Vagina (tissue), 2 donors: ENCODE results near the gene ANKRD39.
"Not testable (repeated sequence)": the region's sequence is repeated elsewhere in the genome, so short reads cannot be mapped to it uniquely, and the experiment has no call there.

ENCODE experiments used
- POLR2A ChIP-seq, 2 donors: fragments of 450-650 bp; IDR thresholded peaks; one replicate each; pipeline ENCODE4 v1.6.1; 2017; ENCODE audit warnings: antibody characterized with exemption in 2 of 2, mild to moderate bottlenecking in 2 of 2, moderate library complexity in 2 of 2
- POLR2AphosphoS5 ChIP-seq, 2 donors: sonication (generic); formaldehyde crosslinking; IDR thresholded peaks; one replicate each; pipeline ENCODE4 v1.9.0; 2017; ENCODE audit warnings: antibody characterized with exemption in 2 of 2, mild to moderate bottlenecking in 2 of 2, low read depth in 1 of 2; ENCODE audit not compliant: insufficient read depth in 1 of 2
- TF ChIP-seq, protein P1 (sequence below), 3 experiments: fragments of 450-650 bp in 2 of 3; fragments of 200-600 bp in 1 of 3; sonication (generic) in 1 of 3; IDR thresholded peaks; one replicate each; pipeline ENCODE4 v1.5.1; 2017 to 2019; ENCODE audit warnings: antibody characterized with exemption in 3 of 3, mild to moderate bottlenecking in 2 of 3, moderate library complexity in 2 of 3

DNA sequence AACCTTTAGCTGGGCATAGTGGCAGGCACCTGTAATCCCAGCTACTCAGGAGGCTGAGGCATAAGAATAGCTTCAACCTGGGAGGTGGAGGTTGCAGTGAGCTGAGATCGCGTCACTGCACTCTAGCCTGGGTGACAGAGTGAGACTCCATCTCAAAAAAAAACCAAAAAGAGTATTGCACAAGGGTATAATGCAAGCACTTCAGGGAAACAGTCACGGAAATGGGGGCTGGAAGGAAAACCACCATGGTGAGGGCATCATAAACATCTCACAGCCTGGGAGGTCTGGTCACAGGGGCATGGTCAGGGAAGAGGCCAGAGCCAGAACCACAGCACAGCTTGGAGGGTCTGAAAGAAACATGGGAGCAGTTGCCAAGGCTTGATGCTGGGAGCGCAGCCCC, 5.2 kb upstream of the ANKRD39 start:
- TF ChIP-seq, protein P1, sequence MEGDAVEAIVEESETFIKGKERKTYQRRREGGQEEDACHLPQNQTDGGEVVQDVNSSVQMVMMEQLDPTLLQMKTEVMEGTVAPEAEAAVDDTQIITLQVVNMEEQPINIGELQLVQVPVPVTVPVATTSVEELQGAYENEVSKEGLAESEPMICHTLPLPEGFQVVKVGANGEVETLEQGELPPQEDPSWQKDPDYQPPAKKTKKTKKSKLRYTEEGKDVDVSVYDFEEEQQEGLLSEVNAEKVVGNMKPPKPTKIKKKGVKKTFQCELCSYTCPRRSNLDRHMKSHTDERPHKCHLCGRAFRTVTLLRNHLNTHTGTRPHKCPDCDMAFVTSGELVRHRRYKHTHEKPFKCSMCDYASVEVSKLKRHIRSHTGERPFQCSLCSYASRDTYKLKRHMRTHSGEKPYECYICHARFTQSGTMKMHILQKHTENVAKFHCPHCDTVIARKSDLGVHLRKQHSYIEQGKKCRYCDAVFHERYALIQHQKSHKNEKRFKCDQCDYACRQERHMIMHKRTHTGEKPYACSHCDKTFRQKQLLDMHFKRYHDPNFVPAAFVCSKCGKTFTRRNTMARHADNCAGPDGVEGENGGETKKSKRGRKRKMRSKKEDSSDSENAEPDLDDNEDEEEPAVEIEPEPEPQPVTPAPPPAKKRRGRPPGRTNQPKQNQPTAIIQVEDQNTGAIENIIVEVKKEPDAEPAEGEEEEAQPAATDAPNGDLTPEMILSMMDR (IDR thresholded peaks at IDR 0.05), result not testable (repeated sequence)
- not testable (repeated sequence) for TF ChIP-seq POLR2AphosphoS5 (IDR thresholded peaks at IDR 0.05; ENCODE audit: insufficient read depth in 1 of 2, low read depth in 1 of 2); POLR2A (IDR thresholded peaks at IDR 0.05)
